Esophagus (tissue), 2 donors: ENCODE results near the gene ATP2C2. TPM values are rescaled to one million over a fixed set of nuclear protein-coding genes. Genes with fewer than 3 reads are reported as not detected.
"Not testable (repeated sequence)": the region's sequence is repeated elsewhere in the genome, so short reads cannot be mapped to it uniquely, and the experiment has no call there.

ENCODE experiments used
- H3K27ac ChIP-seq, 2 donors: one replicate each; pipeline ENCODE4 v1.5.1; 2013; ENCODE audit warnings: low read depth in 2 of 2, mild to moderate bottlenecking in 2 of 2, inconsistent platforms in 1 of 2, low read length in 1 of 2, moderate library complexity in 1 of 2
- H3K27me3 ChIP-seq, 2 donors: one replicate each; pipeline ENCODE4 v1.6.1; 2013; ENCODE audit warnings: low read length in 2 of 2, control low read depth in 1 of 2, mild to moderate bottlenecking in 1 of 2; ENCODE audit not compliant: insufficient read depth in 2 of 2, control insufficient read depth in 1 of 2
- H3K36me3 ChIP-seq, 2 donors: one replicate each; pipeline ENCODE4 v1.6.1; 2013; ENCODE audit warnings: low read length in 1 of 2; ENCODE audit not compliant: control insufficient read depth in 2 of 2, insufficient read depth in 2 of 2
- H3K4me1 ChIP-seq, 2 donors: one replicate each; pipeline ENCODE4 v1.6.1; 2013; ENCODE audit warnings: low read length in 1 of 2; ENCODE audit not compliant: control insufficient read depth in 2 of 2, insufficient read depth in 2 of 2
- H3K4me3 ChIP-seq, 2 donors: one replicate each; pipeline ENCODE4 v1.5.1; 2013; ENCODE audit warnings: low read length in 2 of 2, mild to moderate bottlenecking in 2 of 2, low read depth in 1 of 2, moderate library complexity in 1 of 2
- H3K9me3 ChIP-seq, 2 donors: one replicate each; pipeline ENCODE4 v1.6.1; 2013; ENCODE audit warnings: mild to moderate bottlenecking in 2 of 2, low read depth in 1 of 2, low read length in 1 of 2, moderate library complexity in 1 of 2; ENCODE audit not compliant: control insufficient read depth in 2 of 2, insufficient read depth in 1 of 2
- WGBS, 2 donors: extraction: QIAGEN DNeasy Blood & Tissue Kit; methylation state at CpG; one replicate each; pipeline ENCODE4 v1.1.7; 2013; 5-methylcytosine and 5-hydroxymethylcytosine counted together
- polyA plus RNA-seq, 2 donors: library from polyadenylated mRNA; stranded (reverse); fragments of 200-250 nt; gene quantifications; one replicate each; pipeline ENCODE4 v1.2.3, GENCODE V29; 2013
- donor health status: healthy with polysubstance abuse.
- donor health status: Bipolar disorder and iron deficiency.

Gene ATP2C2
- polyA plus RNA-seq, 2 donors: 1.1 to 2.2 TPM

DNA sequence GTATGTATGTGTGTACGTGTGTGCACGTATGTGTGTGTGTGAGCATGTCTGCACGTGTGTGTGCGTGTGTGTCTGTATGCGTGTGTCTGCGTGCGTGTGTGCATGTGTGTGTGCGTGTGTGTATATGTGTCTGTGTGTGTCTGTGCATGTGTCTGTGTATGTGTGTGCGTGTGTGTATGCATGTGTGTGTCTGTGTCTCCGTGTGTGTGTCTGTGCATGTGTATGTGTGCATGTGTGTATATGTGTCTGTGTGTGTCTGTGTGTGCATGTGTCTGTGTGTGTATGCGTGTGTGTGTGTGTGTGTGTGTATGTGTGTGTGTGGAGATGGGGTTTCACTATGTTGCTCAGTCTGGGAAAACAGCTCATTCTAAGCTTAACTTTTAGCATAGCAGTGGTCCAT lies 43.9 kb downstream of the ATP2C2 start:
- Histone ChIP-seq H3K27me3 (no peaks in the 10 kb centered on the region), H3K36me3 (no peaks in the 10 kb centered on the region), H3K4me3 (no peak overlapping the region), H3K4me1 (peaks cover 0 to 5% of the 10 kb centered on the region in 2 donors), H3K9me3 (no peaks in the 10 kb centered on the region), H3K27ac (no peak overlapping the region)
- WGBS, 2 donors: 81 to 87% methylated on average over 11 of the region's 11 CpGs

DNA sequence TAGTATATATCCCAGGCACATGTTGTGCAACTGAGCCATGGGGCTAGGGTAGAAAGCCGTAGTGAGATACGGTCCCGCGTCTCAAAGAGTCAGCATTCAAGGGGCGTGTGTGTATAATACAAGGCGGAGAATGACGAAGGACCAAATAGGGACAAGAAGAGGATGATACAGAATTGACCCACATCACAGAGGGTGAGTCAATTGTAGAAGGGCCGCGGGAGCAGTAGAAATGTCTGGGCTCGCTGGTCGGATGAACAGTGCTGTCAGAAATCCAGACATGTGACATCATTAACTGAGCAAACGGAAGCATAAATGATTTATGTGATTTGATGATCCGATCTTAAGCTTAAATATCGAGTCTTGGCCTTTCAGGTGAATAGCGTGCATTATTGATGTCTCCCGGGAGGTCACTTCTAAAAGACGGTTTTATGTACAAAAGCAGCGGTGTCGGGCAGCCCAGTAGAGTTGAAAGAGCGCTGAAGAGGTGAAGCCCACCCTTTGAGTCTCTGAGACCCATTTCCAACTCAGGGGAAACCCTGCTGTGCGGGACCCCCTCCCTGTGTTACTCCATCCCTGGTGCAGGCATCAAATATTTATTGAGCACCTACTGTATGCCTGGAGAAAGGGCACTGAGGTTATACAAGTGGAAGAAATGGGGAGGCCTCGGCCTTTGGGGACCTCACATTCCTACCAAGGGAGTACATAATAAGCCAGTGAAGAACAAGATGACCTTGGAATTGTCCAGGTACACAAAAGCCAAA lies 45.1 kb downstream of the ATP2C2 start:
- H3K9me3 ChIP-seq: no peaks in the 10 kb centered on the region
- H3K4me1 ChIP-seq: peaks cover 0 to 5% of the 10 kb centered on the region in 2 donors
- H3K36me3 ChIP-seq: no peaks in the 10 kb centered on the region
- no peak overlapping the region for H3K4me3 ChIP-seq
- WGBS, 2 donors: 79 to 91% methylated on average over 22 of the region's 22 CpGs
- no peak overlapping the region for H3K27ac ChIP-seq
- H3K27me3 ChIP-seq: no peaks in the 10 kb centered on the region

DNA sequence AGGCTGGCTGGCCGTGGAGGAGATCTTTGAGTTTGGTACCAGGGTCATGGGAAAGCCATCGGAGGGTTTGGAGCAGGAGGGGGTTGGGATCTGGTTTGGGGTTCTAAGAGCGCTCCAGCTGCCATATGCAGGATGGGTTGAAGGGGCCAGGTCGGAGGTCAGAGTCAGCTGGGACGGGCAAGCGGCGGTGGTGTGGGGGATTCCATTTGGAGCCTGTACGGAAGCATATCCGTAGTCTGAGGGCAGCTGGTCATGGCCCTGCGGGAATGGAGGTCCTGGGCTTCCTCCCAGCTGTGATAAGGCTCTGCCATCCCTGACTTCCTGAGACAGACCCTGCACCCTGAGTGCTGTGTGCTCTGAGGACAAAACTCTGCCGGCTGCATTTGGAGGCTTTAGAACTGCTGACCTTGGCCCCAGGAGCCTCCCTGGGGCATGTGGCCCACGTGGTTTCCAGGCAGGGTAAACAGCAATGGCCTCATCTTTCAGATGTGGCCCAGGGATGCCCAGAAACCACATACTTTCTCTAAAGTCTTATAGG lies 46.5 kb downstream of the ATP2C2 start:
- 61 to 72% methylated on average over 12 of the region's 12 CpGs for WGBS, 2 donors

DNA sequence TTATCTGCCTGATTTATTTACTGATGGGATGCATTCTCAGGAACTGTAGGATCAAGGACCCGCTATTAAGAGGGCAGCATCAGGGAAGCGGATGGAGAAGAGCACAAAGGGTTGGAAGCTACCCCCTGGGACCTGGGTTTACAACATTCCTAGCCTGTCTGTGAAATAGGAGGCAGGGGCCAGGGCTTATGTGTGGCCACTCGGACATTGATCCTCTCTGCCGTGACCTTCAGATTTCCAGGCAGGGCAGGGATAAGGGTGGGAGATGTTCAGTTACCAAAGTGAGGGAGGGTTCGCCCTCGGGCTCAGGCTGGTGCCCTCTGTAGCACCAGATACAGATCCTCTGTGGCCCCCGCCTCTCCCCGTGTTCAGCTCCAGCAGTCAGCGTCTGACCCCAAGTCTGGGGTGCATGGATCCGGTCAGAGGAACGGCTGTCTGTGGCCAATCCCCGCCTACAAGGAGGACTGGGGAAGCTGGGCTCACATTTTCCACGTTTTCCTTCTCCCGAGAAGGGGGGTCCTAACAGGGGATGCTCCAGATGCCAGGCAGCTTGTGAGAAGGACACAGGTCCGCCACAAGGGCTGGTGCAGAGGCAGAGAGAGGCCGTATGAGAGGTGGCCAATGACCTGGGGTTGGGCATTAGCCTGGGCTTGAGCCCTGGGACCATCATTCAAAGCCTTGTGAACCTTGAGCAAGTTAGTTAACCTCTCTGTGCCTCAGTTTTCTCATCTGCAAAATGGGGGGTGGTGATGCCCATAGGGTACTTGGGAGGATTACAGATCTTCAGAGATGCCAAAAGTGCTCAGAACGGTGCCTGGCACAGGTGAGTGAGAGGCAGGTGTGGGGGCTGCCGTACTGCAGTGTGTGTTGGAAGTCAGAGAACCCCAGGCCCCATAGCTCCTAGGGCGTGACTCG lies 48.3 kb downstream of the ATP2C2 start:
- H3K36me3 ChIP-seq: no peaks in the 10 kb centered on the region
- H3K4me3 ChIP-seq: no peak overlapping the region
- H3K27me3 ChIP-seq: no peaks in the 10 kb centered on the region
- H3K9me3 ChIP-seq: no peaks in the 10 kb centered on the region
- whole genome bisulfite sequencing, 2 donors: 73 to 76% methylated on average over 20 of the region's 20 CpGs
- H3K4me1 ChIP-seq: no peaks in the 10 kb centered on the region
- H3K27ac ChIP-seq: no peak overlapping the region

More for the DNA sequence above, 46.5 kb downstream of the ATP2C2 start:
- no peaks in the 10 kb centered on the region for H3K36me3 ChIP-seq
- H3K4me3 ChIP-seq: no peak overlapping the region
- no peaks in the 10 kb centered on the region for H3K27me3 ChIP-seq
- no peak overlapping the region for H3K27ac ChIP-seq
- peaks cover 0 to 5% of the 10 kb centered on the region in 2 donors for H3K4me1 ChIP-seq
- no peaks in the 10 kb centered on the region for H3K9me3 ChIP-seq

DNA sequence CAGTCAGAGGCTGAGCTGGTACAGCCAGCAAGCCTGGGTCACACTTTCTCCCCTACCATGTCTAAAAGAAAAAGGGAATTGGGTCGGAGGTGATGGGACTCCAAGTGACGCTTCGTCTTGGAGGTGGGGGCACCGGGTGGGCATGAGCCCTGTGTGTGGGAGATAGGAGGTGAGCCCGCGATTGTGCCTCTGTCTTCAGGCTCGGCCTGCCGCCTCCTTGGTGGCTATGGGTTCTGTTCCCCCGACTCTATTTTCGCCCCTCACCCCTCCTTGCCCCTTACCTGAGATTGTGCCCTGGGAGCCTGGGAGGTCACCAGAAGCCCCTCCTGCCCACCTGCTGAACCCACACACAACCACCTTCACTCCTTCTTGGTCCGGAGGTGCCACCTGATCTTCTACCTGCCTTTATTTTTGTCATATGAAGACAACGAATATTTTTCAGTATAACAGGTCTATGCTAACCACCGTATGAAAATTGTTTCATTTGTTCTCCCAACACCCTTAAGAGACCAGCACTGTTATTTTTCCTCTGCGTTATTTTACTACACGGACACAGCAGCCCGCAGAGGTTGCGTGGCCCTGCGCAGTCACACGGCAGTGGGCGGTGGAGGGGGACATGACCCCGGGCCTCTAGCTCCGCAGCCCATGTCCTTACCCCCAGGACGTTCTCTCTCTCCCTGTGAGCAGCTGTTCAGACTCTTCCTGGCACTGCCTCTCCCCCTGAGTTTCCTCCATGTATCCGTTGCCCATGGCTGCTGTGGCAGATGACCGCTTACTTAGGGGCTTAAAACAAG lies 49.9 kb downstream of the ATP2C2 start:
- Histone ChIP-seq H3K4me3 (no peak overlapping the region), H3K9me3 (no peaks in the 10 kb centered on the region), H3K36me3 (no peaks in the 10 kb centered on the region), H3K27ac (no peak overlapping the region), H3K4me1 (no peaks in the 10 kb centered on the region), H3K27me3 (no peaks in the 10 kb centered on the region)
- WGBS, 2 donors: 90 to 94% methylated on average over 25 of the region's 25 CpGs

DNA sequence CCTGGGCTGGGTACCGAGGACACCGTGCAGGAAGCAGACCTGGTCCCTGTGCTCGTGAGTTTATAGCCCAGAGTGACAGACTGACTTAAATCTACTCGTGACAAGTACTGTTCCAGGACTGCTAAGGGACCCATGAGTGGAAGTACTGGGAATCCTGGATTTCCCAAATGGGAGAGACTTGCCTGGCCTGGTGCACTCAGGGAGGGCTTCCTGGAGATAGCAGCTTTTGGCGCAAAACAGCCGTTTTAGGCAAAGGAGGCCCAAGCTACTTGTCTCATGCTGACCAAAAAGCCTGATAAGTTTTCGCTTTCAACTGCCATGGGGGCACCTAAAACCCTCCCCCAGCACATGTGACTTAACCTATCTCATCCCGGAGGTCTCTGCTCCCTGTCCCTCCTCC lies 51.4 kb downstream of the ATP2C2 start:
- Histone ChIP-seq H3K27me3 (no peaks in the 10 kb centered on the region), H3K9me3 (no peaks in the 10 kb centered on the region), H3K27ac (no peak overlapping the region), H3K4me1 (no peaks in the 10 kb centered on the region), H3K4me3 (no peak overlapping the region), H3K36me3 (no peaks in the 10 kb centered on the region)
- WGBS, 2 donors: 90% methylated on average over 8 of the region's 8 CpGs

DNA sequence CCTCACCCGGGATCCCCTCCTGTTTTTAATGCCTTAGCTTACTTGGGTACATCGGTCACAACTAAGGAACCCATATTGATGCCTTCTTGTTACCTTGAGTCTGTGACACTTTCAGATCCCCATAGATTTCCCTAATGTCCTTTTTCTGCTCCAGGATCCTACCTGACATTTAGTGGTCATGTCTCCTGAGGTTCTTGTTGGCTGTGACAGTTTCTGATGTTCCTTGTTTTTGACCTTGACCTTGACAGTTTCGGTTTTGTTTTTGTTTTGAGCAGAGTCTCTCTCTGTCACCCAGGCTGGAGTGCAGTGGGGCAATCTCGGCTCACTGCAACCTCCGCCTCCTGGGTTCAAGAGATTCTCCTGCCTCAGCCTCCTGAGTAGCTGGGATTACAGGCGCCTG lies 52.2 kb downstream of the ATP2C2 start:
- H3K27me3 ChIP-seq, H3K36me3 ChIP-seq, H3K9me3 ChIP-seq, H3K4me1 ChIP-seq, H3K4me3 ChIP-seq, H3K27ac ChIP-seq: not testable (repeated sequence)
- WGBS, 2 donors: 75% methylated on average over 6 of the region's 6 CpGs

DNA sequence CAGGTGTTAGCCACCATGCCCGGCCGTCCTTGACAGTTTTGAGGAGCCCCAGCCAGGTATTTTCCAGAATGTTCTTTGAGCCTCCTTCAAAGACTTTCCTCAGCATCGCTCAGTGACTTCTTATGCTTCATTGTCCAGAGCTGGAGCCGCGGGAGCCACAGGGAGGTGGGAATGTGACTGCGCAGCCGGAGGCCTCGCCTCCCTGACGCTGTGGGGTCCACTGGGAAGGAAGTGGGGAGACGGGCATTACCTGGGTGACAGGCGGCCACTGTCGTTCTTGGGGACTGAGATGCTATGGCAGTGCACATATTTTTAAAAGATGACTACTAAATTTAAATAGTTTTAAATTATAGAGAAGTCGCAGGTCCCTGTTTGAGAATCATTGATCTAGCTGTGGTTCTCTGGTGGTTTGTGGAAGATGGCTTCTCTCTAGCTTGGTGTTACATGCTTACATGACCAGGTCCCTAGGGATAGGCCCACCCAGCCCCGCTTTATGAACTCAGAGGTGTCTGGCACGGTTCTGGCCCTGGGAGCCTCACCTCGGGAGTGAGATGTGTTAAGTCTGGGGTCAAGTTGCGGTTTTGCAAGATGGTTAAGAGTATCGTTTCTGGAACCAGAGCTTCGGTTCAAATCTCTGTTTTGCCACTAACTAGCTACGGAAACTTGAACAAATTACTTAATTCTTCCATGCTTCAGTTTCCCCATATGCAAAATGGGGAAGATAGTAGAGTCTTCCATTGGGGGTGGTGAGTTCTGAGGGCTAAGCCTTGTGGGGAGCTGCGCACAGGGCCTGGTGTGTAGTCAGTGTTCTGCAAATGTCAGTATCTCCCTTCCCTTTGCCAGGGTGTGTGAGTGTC lies 53.0 kb downstream of the ATP2C2 start:
- no peak overlapping the region for H3K27ac ChIP-seq
- no peaks in the 10 kb centered on the region for H3K36me3 ChIP-seq
- no peak overlapping the region for H3K4me3 ChIP-seq
- no peaks in the 10 kb centered on the region for H3K4me1 ChIP-seq
- no peaks in the 10 kb centered on the region for H3K9me3 ChIP-seq
- no peaks in the 10 kb centered on the region for H3K27me3 ChIP-seq
- 92 to 95% methylated on average over 21 of the region's 21 CpGs for WGBS, 2 donors

DNA sequence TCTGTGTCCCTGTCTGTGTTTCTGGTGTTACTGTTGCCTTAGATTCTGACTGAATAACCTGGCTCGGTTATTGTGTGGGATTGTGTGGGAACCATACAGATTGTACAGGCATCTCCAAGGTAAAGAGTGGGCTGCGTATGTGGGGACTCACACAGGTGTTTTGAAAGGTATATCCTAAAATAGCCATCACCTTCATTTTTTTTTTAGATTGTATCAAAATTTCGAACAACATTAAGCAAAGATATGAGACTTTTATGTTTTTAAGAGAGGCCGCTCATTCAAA lies 53.5 kb downstream of the ATP2C2 start:
- WGBS, 2 donors: 71 to 87% methylated on average over 4 of the region's 4 CpGs
- no peaks in the 10 kb centered on the region for H3K4me1 ChIP-seq
- no peak overlapping the region for H3K4me3 ChIP-seq
- H3K27me3 ChIP-seq: no peaks in the 10 kb centered on the region
- H3K36me3 ChIP-seq: no peaks in the 10 kb centered on the region
- H3K9me3 ChIP-seq: no peaks in the 10 kb centered on the region
- H3K27ac ChIP-seq: no peak overlapping the region
